HEK293 (cell line): ENCODE measurements around the gene RNF223.

Source experiments
- CTCF ChIP-seq: fragments of 450-650 bp; formaldehyde crosslinking; IDR thresholded peaks from 2 replicates; pipeline ENCODE4 v1.5.1; 2016; ENCODE audit warnings: missing biosample characterization, missing genetic modification characterization
- GLIS1 ChIP-seq: fragments of 450-650 bp; formaldehyde crosslinking; IDR thresholded peaks from 2 replicates; pipeline ENCODE4 v1.5.1; 2016; ENCODE audit warnings: missing biosample characterization, missing genetic modification characterization
- HIC1 ChIP-seq: fragments of 450-650 bp; formaldehyde crosslinking; IDR thresholded peaks from 2 replicates; pipeline ENCODE4 v1.5.1; 2016; ENCODE audit warnings: missing biosample characterization, missing genetic modification characterization
- KLF7 ChIP-seq: fragments of 450-650 bp; formaldehyde crosslinking; IDR thresholded peaks from 2 replicates; pipeline ENCODE4 v1.5.1; 2016; ENCODE audit warnings: missing biosample characterization, missing genetic modification characterization, borderline replicate concordance
- SP3 ChIP-seq: fragments of 450-650 bp; formaldehyde crosslinking; IDR thresholded peaks from 2 replicates; pipeline ENCODE4 v1.5.1; 2016; ENCODE audit warnings: missing biosample characterization, missing genetic modification characterization
- SP7 ChIP-seq: fragments of 450-650 bp; formaldehyde crosslinking; IDR thresholded peaks from 2 replicates; pipeline ENCODE4 v1.5.1; 2016; ENCODE audit warnings: missing biosample characterization, missing genetic modification characterization
- ZBTB8A ChIP-seq: fragments of 450-650 bp; formaldehyde crosslinking; IDR thresholded peaks from 2 replicates; pipeline ENCODE4 v1.5.1; 2016; ENCODE audit warnings: missing biosample characterization, missing genetic modification characterization
- ZFHX2 ChIP-seq: fragments of 450-650 bp; formaldehyde crosslinking; conservative IDR thresholded peaks from 2 replicates; pipeline ENCODE4 v1.5.1; 2016; ENCODE audit warnings: missing biosample characterization, missing genetic modification characterization
- ZFP37 ChIP-seq: fragments of 450-650 bp; formaldehyde crosslinking; IDR thresholded peaks from 2 replicates; pipeline ENCODE4 v1.5.1; 2016; ENCODE audit warnings: missing biosample characterization, missing genetic modification characterization
- ZFP69B ChIP-seq: fragments of 450-650 bp; formaldehyde crosslinking; IDR thresholded peaks from 2 replicates; pipeline ENCODE4 v1.5.1; 2016; ENCODE audit warnings: missing biosample characterization, missing genetic modification characterization
- ZNF10 ChIP-seq: fragments of 450-650 bp; formaldehyde crosslinking; IDR thresholded peaks from 2 replicates; pipeline ENCODE4 v1.5.1; 2017; ENCODE audit warnings: missing biosample characterization, missing genetic modification characterization
- ZNF133 ChIP-seq: fragments of 450-650 bp; formaldehyde crosslinking; IDR thresholded peaks from 2 replicates; pipeline ENCODE4 v1.5.1; 2016; ENCODE audit warnings: missing biosample characterization, missing genetic modification characterization
- ZNF140 ChIP-seq: fragments of 450-650 bp; formaldehyde crosslinking; IDR thresholded peaks from 2 replicates; pipeline ENCODE4 v1.5.1; 2016; ENCODE audit warnings: missing biosample characterization, missing genetic modification characterization
- ZNF157 ChIP-seq: fragments of 450-650 bp; formaldehyde crosslinking; IDR thresholded peaks from 2 replicates; pipeline ENCODE4 v1.5.1; 2016; ENCODE audit warnings: missing biosample characterization, missing genetic modification characterization
- ZNF2 ChIP-seq: fragments of 450-650 bp; formaldehyde crosslinking; IDR thresholded peaks from 2 replicates; pipeline ENCODE4 v1.5.1; 2016; ENCODE audit warnings: missing biosample characterization, missing genetic modification characterization
- ZNF248 ChIP-seq: fragments of 450-650 bp; formaldehyde crosslinking; IDR thresholded peaks from 2 replicates; pipeline ENCODE4 v1.5.1; 2017; ENCODE audit warnings: missing biosample characterization, missing genetic modification characterization
- ZNF335 ChIP-seq: fragments of 450-650 bp; formaldehyde crosslinking; conservative IDR thresholded peaks from 2 replicates; pipeline ENCODE4 v1.5.1; 2016; ENCODE audit warnings: missing biosample characterization, missing genetic modification characterization
- ZNF391 ChIP-seq: fragments of 450-650 bp; formaldehyde crosslinking; IDR thresholded peaks from 2 replicates; pipeline ENCODE4 v1.5.1; 2016; ENCODE audit warnings: low read depth, missing biosample characterization, missing genetic modification characterization, borderline replicate concordance
- ZNF473 ChIP-seq: fragments of 450-650 bp; formaldehyde crosslinking; IDR thresholded peaks from 2 replicates; pipeline ENCODE4 v1.5.1; 2017; ENCODE audit warnings: missing biosample characterization, missing genetic modification characterization
- ZNF510 ChIP-seq: fragments of 450-650 bp; formaldehyde crosslinking; IDR thresholded peaks from 2 replicates; pipeline ENCODE4 v1.5.1; 2018; ENCODE audit warnings: mild to moderate bottlenecking, missing genetic modification characterization, missing biosample characterization; ENCODE audit not compliant: insufficient replicate concordance
- ZNF529 ChIP-seq: fragments of 450-650 bp; formaldehyde crosslinking; IDR thresholded peaks from 2 replicates; pipeline ENCODE4 v1.5.1; 2017; ENCODE audit warnings: missing genetic modification characterization, missing biosample characterization; ENCODE audit not compliant: insufficient replicate concordance
- ZNF555 ChIP-seq: fragments of 450-650 bp; formaldehyde crosslinking; conservative IDR thresholded peaks from 2 replicates; pipeline ENCODE4 v1.5.1; 2017; ENCODE audit warnings: missing biosample characterization, mild to moderate bottlenecking, missing genetic modification characterization, inconsistent platforms
- ZNF580 ChIP-seq: fragments of 450-650 bp; formaldehyde crosslinking; IDR thresholded peaks from 2 replicates; pipeline ENCODE4 v1.5.1; 2016; ENCODE audit warnings: missing biosample characterization, missing genetic modification characterization
- ZNF585B ChIP-seq: fragments of 450-650 bp; formaldehyde crosslinking; IDR thresholded peaks from 2 replicates; pipeline ENCODE4 v1.5.1; 2016; ENCODE audit warnings: missing biosample characterization, missing genetic modification characterization
- ZNF600 ChIP-seq: fragments of 450-650 bp; formaldehyde crosslinking; IDR thresholded peaks from 2 replicates; pipeline ENCODE4 v1.5.1; 2016; ENCODE audit warnings: missing biosample characterization, missing genetic modification characterization
- ZNF610 ChIP-seq: fragments of 450-650 bp; formaldehyde crosslinking; IDR thresholded peaks from 2 replicates; pipeline ENCODE4 v1.5.1; 2016; ENCODE audit warnings: missing biosample characterization, missing genetic modification characterization, borderline replicate concordance
- ZNF654 ChIP-seq: fragments of 450-650 bp; formaldehyde crosslinking; IDR thresholded peaks from 2 replicates; pipeline ENCODE4 v1.5.1; 2016; ENCODE audit warnings: low read depth, missing biosample characterization, missing genetic modification characterization
- ZSCAN30 ChIP-seq: fragments of 450-650 bp; IDR thresholded peaks from 2 replicates; pipeline ENCODE4 v1.5.1; 2018; ENCODE audit warnings: missing biosample characterization, mild to moderate bottlenecking, missing genetic modification characterization, moderate library complexity
- ZXDB ChIP-seq: fragments of 450-650 bp; formaldehyde crosslinking; IDR thresholded peaks from 2 replicates; pipeline ENCODE4 v1.5.1; 2016; ENCODE audit warnings: missing biosample characterization, missing genetic modification characterization
- TF ChIP-seq, protein P1 (sequence below): fragments of 450-650 bp; formaldehyde crosslinking; IDR thresholded peaks from 2 replicates; pipeline ENCODE4 v1.5.1; 2016; ENCODE audit warnings: missing biosample characterization, missing genetic modification characterization
- TF ChIP-seq, protein P2 (sequence below): fragments of 450-650 bp; formaldehyde crosslinking; IDR thresholded peaks from 2 replicates; pipeline ENCODE4 v1.5.1; 2016; ENCODE audit warnings: missing biosample characterization, missing genetic modification characterization
- TF ChIP-seq, protein P3 (sequence below): fragments of 450-650 bp; IDR thresholded peaks from 2 replicates; pipeline ENCODE4 v1.5.1; 2018; ENCODE audit warnings: missing biosample characterization, mild to moderate bottlenecking, missing genetic modification characterization

RNF223 gene

DNA sequence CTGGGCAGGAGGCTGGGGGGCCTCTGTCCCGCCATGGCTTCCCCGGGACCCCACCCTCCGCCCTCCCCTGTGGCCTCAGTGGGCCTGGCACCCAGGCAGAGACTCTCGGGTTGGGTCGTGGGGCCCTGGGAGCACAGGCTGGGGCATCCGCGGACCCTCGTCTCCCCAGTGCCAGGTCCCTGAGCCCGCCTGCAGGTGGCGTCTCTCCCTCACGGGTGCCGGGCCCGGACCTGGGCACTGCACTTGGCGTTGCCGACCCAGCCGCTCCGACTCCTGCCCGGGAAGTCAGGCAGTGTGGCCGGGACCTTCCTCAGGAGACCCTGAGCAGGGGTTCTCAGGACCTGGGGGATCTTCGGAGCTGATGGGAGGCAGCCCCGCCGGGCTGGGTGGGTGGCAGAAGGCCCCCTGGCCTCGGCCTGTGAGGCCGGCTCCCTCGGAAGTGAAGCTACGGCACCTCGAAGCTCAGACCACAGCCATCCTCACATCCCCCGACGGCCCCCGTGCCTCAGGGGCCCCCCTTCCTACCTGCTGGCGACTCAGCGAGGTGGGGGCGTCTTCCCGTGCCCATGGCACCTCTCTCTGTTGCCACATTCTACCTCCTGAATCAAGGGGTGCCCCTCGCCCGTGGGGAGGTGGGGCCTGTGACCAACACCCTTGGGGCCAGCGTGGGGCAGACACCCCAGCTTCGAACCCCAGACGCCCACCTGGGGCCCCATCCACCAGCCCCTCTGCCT, 48.1 kb upstream of the RNF223 start (continued):
- TF ChIP-seq, protein P1, sequence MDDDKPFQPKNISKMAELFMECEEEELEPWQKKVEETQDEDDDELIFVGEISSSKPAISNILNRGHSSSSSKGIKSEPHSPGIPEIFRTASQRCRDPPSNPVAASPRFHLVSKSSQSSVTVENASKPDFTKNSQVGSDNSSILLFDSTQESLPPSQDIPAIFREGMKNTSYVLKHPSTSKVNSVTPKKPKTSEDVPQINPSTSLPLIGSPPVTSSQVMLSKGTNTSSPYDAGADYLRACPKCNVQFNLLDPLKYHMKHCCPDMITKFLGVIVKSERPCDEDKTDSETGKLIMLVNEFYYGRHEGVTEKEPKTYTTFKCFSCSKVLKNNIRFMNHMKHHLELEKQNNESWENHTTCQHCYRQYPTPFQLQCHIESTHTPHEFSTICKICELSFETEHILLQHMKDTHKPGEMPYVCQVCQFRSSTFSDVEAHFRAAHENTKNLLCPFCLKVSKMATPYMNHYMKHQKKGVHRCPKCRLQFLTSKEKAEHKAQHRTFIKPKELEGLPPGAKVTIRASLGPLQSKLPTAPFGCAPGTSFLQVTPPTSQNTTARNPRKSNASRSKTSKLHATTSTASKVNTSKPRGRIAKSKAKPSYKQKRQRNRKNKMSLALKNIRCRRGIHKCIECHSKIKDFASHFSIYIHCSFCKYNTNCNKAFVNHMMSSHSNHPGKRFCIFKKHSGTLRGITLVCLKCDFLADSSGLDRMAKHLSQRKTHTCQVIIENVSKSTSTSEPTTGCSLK (tag by site-specific recombination) = no peak
- TF ChIP-seq ZNF585B (no peak), ZFP37 (tag by site-specific recombination) (0 out of 2 replicates have a peak, but pooled peaks have one; percentile 84), ZNF133 (tag by site-specific recombination) (no peak), ZNF510 (no peak), GLIS1 (tag by site-specific recombination) (peak; percentile 26; the same call in 1 of the 2 replicates), ZNF391 (tag by site-specific recombination) (no peak; the same call in 1 of the 2 replicates), ZNF335 (tag by site-specific recombination) (peak; percentile 93), KLF7 (tag by site-specific recombination) (no peak), ZNF10 (tag by site-specific recombination) (no peak), ZBTB8A (peak; percentile 53), ZNF2 (tag by site-specific recombination) (peak; percentile 94), ZNF248 (tag by site-specific recombination) (no peak), ZFHX2 (tag by site-specific recombination) (no peak), ZNF529 (tag by site-specific recombination) (no peak), ZXDB (tag by site-specific recombination) (no peak), ZFP69B (tag by site-specific recombination) (0 out of 2 replicates have a peak, but pooled peaks have one; percentile 34), HIC1 (peak; percentile 67), CTCF (peak; percentile 95), ZNF555 (no peak), ZNF580 (tag by site-specific recombination) (no peak), ZNF654 (tag by site-specific recombination) (peak; percentile 65), SP7 (tag by site-specific recombination) (peak; percentile 46; the same call in 1 of the 2 replicates), ZNF157 (tag by site-specific recombination) (no peak), ZNF140 (tag by site-specific recombination) (no peak), SP3 (tag by site-specific recombination) (no peak), ZNF473 (tag by site-specific recombination) (no peak), ZSCAN30 (tag by site-specific recombination) (peak; percentile 72; the same call in 1 of the 2 replicates), ZNF610 (tag by site-specific recombination) (peak; percentile 70), ZNF600 (tag by site-specific recombination) (peak; percentile 98)
- TF ChIP-seq, protein P2, sequence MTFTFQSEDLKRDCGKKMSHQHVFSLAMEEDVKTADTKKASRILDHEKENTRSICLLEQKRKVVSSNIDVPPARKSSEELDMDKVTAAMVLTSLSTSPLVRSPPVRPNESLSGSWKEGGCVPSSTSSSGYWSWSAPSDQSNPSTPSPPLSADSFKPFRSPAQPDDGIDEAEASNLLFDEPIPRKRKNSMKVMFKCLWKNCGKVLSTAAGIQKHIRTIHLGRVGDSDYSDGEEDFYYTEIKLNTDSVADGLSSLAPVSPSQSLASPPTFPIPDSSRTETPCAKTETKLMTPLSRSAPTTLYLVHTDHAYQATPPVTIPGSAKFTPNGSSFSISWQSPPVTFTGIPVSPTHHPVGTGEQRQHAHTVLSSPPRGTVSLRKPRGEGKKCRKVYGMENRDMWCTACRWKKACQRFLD (tag by site-specific recombination) = no peak
- TF ChIP-seq, protein P3, sequence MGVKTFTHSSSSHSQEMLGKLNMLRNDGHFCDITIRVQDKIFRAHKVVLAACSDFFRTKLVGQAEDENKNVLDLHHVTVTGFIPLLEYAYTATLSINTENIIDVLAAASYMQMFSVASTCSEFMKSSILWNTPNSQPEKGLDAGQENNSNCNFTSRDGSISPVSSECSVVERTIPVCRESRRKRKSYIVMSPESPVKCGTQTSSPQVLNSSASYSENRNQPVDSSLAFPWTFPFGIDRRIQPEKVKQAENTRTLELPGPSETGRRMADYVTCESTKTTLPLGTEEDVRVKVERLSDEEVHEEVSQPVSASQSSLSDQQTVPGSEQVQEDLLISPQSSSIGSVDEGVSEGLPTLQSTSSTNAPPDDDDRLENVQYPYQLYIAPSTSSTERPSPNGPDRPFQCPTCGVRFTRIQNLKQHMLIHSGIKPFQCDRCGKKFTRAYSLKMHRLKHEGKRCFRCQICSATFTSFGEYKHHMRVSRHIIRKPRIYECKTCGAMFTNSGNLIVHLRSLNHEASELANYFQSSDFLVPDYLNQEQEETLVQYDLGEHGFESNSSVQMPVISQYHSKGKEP (tag by site-specific recombination) = no peak
